ENCODE results near the gene TICAM1.

Gene TICAM1

GRCh38 chr19:4768934-4769777 is 62.4 kb downstream of the TICAM1 start:
- peak; percentile 92 for DNase-seq (ENCODE audit: low read depth)
